AG04449 (cell line): ENCODE data around the gene NOS1AP.

Source experiments
- CTCF ChIA-PET: fragments of 350-600 bp; formaldehyde crosslinking; extraction: SDS; loops from one replicate; lab custom pipeline; 2021; ENCODE audit warnings: antibody characterized with exemption; lab: Yijun Ruan, JAX
- POLR2A ChIA-PET: fragments of 400-600, 350-600 bp; formaldehyde crosslinking; extraction: SDS; loops from one replicate; lab custom pipeline; 2020; ENCODE audit warnings: antibody characterized with exemption, inconsistent platforms; lab: Yijun Ruan, JAX
- DNase-seq: peaks from one replicate; pipeline ENCODE4 v3.0.0-alpha.2; 2010; ENCODE audit warnings: low read depth, low spot score
- H3K4me3 ChIP-seq: 2 replicates; pipeline ENCODE4 v1.5.1; 2011; ENCODE audit warnings: low read depth, mild to moderate bottlenecking, control low read depth, low read length
- TF ChIP-seq, protein P1 (sequence below): IDR thresholded peaks from one replicate; pipeline ENCODE4 v1.5.1; 2011; ENCODE audit warnings: mild to moderate bottlenecking, moderate library complexity, low read length, control low read depth, inconsistent platforms; ENCODE audit not compliant: insufficient read depth; ENCODE audit errors: missing control alignments

Gene NOS1AP

DNA sequence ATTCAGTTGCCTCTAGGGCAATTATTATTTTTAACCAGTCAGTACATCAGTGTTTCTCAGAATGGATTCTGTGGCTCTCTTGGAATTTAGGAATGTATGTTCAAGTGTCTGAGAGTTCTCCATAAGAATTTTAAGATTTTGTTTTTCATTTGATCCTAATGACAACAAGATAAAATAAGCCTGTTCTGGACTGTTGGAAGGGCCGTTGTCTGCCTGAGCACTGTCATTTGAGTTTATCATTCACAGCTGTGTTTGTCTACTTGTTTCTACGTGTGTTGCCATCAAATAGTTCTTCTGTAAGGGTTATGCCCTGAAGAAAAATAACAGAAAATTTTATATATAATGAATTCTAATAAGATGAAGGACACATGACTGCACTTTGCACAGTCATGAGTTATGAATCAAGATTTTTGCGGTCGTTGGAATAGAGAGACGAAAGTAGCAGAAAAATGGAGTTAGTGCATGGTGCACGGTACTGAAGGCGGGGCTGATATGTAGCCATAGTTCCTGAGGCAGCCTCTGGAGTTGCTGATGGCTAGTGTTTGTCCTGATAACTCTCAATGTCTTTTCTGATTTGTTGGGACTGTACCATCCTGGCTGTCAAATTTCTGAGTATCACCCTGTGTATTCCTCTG, 92.5 kb downstream of the NOS1AP start:
- no peak for DNase-seq
- ChIA-PET CTCF (no interaction called here), POLR2A (no interaction called here)
- TF ChIP-seq, protein P1, sequence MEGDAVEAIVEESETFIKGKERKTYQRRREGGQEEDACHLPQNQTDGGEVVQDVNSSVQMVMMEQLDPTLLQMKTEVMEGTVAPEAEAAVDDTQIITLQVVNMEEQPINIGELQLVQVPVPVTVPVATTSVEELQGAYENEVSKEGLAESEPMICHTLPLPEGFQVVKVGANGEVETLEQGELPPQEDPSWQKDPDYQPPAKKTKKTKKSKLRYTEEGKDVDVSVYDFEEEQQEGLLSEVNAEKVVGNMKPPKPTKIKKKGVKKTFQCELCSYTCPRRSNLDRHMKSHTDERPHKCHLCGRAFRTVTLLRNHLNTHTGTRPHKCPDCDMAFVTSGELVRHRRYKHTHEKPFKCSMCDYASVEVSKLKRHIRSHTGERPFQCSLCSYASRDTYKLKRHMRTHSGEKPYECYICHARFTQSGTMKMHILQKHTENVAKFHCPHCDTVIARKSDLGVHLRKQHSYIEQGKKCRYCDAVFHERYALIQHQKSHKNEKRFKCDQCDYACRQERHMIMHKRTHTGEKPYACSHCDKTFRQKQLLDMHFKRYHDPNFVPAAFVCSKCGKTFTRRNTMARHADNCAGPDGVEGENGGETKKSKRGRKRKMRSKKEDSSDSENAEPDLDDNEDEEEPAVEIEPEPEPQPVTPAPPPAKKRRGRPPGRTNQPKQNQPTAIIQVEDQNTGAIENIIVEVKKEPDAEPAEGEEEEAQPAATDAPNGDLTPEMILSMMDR, result no peak
- H3K4me3 ChIP-seq, result no peak overlapping the region

GRCh38 chr1:162165528-162165927, 96.0 kb downstream of the NOS1AP start:
- TF ChIP-seq, protein P1, result no peak
- ChIA-PET CTCF (no interaction called here), POLR2A (no interaction called here)
- no peak for DNase-seq
- no peak overlapping the region for H3K4me3 ChIP-seq

- ChIA-PET POLR2A (no interaction called here), CTCF (no interaction called here)
- DNase-seq, result no peak
- TF ChIP-seq, protein P1, result no peak
- H3K4me3 ChIP-seq, result no peak overlapping the region
These were observed 97.6 kb downstream of the NOS1AP start for GRCh38 chr1:162166917-162167615.

GRCh38 chr1:162168261-162168660, 98.8 kb downstream of the NOS1AP start:
- no peak overlapping the region for H3K4me3 ChIP-seq
- ChIA-PET POLR2A (no interaction called here), CTCF (no interaction called here)
- TF ChIP-seq, protein P1, result no peak
- DNase-seq, result no peak

DNA sequence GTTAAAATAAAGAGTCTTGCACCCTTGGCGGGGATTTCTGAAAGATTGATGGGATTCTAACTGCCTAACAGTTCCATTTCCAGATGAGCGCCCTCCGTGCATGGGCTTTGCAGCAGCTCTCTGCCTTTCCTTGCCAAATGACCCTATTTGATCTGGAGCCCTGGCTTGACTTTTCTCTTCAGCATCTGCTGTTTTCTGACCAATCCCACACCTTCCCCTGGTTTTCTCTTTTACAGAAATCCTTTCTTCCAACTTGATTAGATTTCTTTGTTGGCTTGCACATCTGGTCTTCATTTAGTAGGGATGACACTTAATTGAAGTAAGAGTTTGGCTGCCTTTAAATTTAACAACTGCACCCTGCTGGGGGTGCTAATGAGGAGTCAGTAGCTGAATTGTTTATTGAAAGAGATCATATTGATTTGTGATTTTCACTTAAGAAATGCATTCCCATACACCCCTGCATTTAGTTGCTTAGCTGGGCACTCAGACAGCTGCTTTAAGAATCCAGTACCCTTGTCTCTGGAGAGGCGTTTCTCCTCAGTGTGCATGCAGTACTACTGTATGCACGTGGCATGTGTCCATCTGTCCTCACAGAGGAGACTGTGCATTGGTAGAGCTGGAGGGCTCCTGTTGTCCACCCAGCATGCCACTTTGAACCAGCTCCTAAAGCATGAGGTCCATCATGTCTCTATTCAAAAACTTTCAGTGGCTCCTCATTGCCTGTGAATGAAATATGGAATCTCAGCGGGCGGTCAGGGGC, 99.7 kb downstream of the NOS1AP start:
- H3K4me3 ChIP-seq, result no peak overlapping the region
- ChIA-PET POLR2A (no interaction called here), CTCF (no interaction called here)
- TF ChIP-seq, protein P1, result no peak
- DNase-seq, result no peak

GRCh38 chr1:162171111-162171510, 101.6 kb downstream of the NOS1AP start:
- ChIA-PET CTCF (no interaction called here), POLR2A (no interaction called here)
- TF ChIP-seq, protein P1, result no peak
- DNase-seq, result no peak
- H3K4me3 ChIP-seq, result no peak overlapping the region
